ENCODE data around the gene FLT1. TPM values are rescaled to one million over a fixed set of nuclear protein-coding genes. Genes with fewer than 3 reads are reported as not detected.

The FLT1 gene
- total RNA-seq, 1 experiment from 2014 or later = not detected

DNA sequence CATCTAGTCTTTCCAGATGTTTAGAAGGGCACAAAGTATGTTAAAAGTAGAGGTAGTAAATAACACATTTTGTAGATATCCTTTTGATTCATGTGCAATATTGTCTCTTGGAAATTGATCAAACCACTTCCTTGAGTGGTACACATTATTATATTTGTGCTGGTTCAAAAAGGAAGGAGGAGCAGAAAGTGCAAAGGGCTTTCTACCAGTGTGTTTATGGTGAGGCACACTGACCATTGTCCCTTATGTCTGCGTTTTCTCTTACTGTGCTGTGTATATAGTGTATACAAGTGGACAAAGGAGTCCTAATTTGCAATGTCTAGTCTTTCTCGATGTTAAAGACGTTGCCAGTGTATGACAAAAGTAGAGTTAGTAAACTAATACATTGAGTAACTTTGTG lies 41.4 kb upstream of the FLT1 start:
- BruUV-seq (replicated peaks) = no TSS peak
- no peaks in the 10 kb centered on the region for H3K27me3 Mint-ChIP-seq (ENCODE audit: unreplicated experiment)
- H3K27ac Mint-ChIP-seq (ENCODE audit: unreplicated experiment) = no peak overlapping the region
- intact Hi-C loops (cut with micrococcal nuclease; ENCODE audit: unreplicated experiment) = no loop called here
- H3K4me1 Mint-ChIP-seq (ENCODE audit: low read depth, unreplicated experiment) = peaks cover 6% of the 10 kb centered on the region
- CTCF ChIA-PET = no interaction called here
- H3K4me3 Mint-ChIP-seq (ENCODE audit: low read depth, unreplicated experiment) = no peak overlapping the region
- DNase-seq = no peak
- H3K9me3 Mint-ChIP-seq (ENCODE audit: low read depth, unreplicated experiment) = no peaks in the 10 kb centered on the region
- no peaks in the 10 kb centered on the region for H3K36me3 Mint-ChIP-seq (ENCODE audit: insufficient read depth, unreplicated experiment)
- TF ChIP-seq, protein P1, sequence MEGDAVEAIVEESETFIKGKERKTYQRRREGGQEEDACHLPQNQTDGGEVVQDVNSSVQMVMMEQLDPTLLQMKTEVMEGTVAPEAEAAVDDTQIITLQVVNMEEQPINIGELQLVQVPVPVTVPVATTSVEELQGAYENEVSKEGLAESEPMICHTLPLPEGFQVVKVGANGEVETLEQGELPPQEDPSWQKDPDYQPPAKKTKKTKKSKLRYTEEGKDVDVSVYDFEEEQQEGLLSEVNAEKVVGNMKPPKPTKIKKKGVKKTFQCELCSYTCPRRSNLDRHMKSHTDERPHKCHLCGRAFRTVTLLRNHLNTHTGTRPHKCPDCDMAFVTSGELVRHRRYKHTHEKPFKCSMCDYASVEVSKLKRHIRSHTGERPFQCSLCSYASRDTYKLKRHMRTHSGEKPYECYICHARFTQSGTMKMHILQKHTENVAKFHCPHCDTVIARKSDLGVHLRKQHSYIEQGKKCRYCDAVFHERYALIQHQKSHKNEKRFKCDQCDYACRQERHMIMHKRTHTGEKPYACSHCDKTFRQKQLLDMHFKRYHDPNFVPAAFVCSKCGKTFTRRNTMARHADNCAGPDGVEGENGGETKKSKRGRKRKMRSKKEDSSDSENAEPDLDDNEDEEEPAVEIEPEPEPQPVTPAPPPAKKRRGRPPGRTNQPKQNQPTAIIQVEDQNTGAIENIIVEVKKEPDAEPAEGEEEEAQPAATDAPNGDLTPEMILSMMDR (IDR thresholded peaks at IDR 0.05; ENCODE audit: unreplicated experiment) = no peak

DNA sequence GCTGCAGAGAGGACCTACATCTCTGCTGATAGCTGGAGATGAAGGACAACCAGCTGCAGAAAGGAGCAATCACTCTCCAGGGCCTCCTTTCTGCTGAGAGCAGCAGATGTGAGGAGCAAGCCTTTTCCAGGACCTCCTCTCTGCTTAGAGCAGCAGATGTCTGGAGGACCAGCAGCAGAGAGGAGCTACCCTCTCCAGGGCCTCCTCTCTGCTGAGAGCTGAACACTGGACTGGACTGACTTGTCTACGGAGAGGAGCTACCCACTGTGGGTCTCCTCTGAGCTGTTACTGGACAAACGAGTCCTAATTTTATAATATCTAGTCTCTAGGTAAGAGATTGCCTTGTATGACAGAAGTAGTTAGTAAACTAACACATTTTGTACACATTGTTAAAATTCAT lies 40.8 kb upstream of the FLT1 start:
- intact Hi-C loops (cut with micrococcal nuclease; ENCODE audit: unreplicated experiment) = no loop called here
- no peak for DNase-seq
- Mint-ChIP-seq H3K4me1 (ENCODE audit: low read depth, unreplicated experiment) (peaks cover 6% of the 10 kb centered on the region), H3K4me3 (ENCODE audit: low read depth, unreplicated experiment) (no peak overlapping the region), H3K36me3 (ENCODE audit: insufficient read depth, unreplicated experiment) (no peaks in the 10 kb centered on the region), H3K27me3 (ENCODE audit: unreplicated experiment) (no peaks in the 10 kb centered on the region), H3K9me3 (ENCODE audit: low read depth, unreplicated experiment) (no peaks in the 10 kb centered on the region), H3K27ac (ENCODE audit: unreplicated experiment) (no peak overlapping the region)
- CTCF ChIA-PET = no interaction called here
- TF ChIP-seq, protein P1 (IDR thresholded peaks at IDR 0.05; ENCODE audit: unreplicated experiment) = no peak
- no TSS peak for BruUV-seq (replicated peaks)

DNA sequence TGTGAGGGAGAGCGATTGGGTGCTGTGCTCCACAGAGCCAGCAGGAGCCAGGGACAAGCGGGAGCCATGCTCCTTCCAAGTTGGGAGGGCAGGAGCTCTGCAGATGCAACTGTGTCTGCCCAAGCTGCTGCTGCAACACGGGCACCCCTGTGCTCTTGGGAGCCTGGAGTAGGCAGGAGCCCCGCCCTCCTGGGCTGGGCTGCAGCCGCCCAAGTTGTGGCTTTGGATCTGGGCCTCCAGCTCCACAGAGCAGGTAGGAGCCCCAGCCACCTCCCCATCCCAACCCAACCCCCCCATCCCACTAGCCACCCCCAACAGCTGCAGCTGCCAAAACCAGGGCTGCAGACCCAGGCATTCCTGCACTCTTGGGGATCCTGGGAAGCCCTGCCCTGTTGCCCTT lies 39.9 kb upstream of the FLT1 start:
- CTCF ChIA-PET = no interaction called here
- BruUV-seq (replicated peaks) = no TSS peak

DNA sequence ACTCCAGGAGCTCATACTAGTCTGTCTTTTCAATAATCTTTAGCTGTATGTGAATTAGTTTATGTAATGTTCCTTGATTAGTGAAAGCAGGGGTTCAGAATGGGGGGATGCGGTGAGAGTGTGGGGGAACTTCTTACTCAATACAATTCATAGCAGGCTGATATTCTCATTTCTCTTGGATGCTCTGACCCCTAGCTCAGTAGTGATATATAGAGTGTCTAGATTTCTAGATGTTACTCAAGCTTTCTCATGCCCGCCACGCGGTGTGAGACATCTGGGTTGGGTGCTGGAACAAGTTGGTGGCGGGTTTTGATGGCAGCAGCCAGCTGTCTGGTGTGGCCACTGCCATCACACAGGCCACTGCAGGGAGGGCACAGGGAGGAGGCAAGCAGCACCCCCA lies 39.3 kb upstream of the FLT1 start:
- intact Hi-C loops (cut with micrococcal nuclease; ENCODE audit: unreplicated experiment) = loop anchor here (5.0 kb wide), 1 partner anchor 103 kb away; no protein-coding TSS in a partner anchor

More for the DNA sequence above, 39.9 kb upstream of the FLT1 start:
- H3K4me3 Mint-ChIP-seq (ENCODE audit: low read depth, unreplicated experiment) = no peak overlapping the region
- peaks cover 6% of the 10 kb centered on the region for H3K4me1 Mint-ChIP-seq (ENCODE audit: low read depth, unreplicated experiment)
- no peaks in the 10 kb centered on the region for H3K9me3 Mint-ChIP-seq (ENCODE audit: low read depth, unreplicated experiment)
- no peak for DNase-seq
- intact Hi-C loops (cut with micrococcal nuclease; ENCODE audit: unreplicated experiment) = loop anchor here (5.0 kb wide), 1 partner anchor 102 kb away; no protein-coding TSS in a partner anchor
- no peaks in the 10 kb centered on the region for H3K27me3 Mint-ChIP-seq (ENCODE audit: unreplicated experiment)
- H3K27ac Mint-ChIP-seq (ENCODE audit: unreplicated experiment) = no peak overlapping the region
- no peaks in the 10 kb centered on the region for H3K36me3 Mint-ChIP-seq (ENCODE audit: insufficient read depth, unreplicated experiment)
- TF ChIP-seq, protein P1 (IDR thresholded peaks at IDR 0.05; ENCODE audit: unreplicated experiment) = no peak

More for the DNA sequence above, 39.3 kb upstream of the FLT1 start:
- Mint-ChIP-seq H3K9me3 (ENCODE audit: low read depth, unreplicated experiment) (no peaks in the 10 kb centered on the region), H3K4me1 (ENCODE audit: low read depth, unreplicated experiment) (peaks cover 6% of the 10 kb centered on the region), H3K27me3 (ENCODE audit: unreplicated experiment) (no peaks in the 10 kb centered on the region), H3K27ac (ENCODE audit: unreplicated experiment) (no peak overlapping the region), H3K36me3 (ENCODE audit: insufficient read depth, unreplicated experiment) (no peaks in the 10 kb centered on the region), H3K4me3 (ENCODE audit: low read depth, unreplicated experiment) (no peak overlapping the region)
- CTCF ChIA-PET = no interaction called here
- DNase-seq = no peak
- TF ChIP-seq, protein P1 (IDR thresholded peaks at IDR 0.05; ENCODE audit: unreplicated experiment) = no peak
- no TSS peak for BruUV-seq (replicated peaks)

All from Calu3 (cell line).